Central memory CD8-positive, alpha-beta T cell (primary cell): ENCODE results near the gene DAZAP1.

Experiments used
- ATAC-seq: fragments of 150-1000 bp; cut with Tn5 transposase; replicated peaks from 2 replicates; pipeline ENCODE4 v1.10.0; 2022; ENCODE audit warnings: mild to moderate bottlenecking, moderate FRiP score, moderate number of reproducible peaks; ENCODE audit not compliant: poor library complexity, severe bottlenecking; ENCODE audit errors: extremely low read depth
- DNase-seq, 2 donors: peaks; one replicate each; pipeline ENCODE4 v3.0.0; 2021; ENCODE audit warnings: low spot score in 2 of 2
- H3K27ac Mint-ChIP-seq: one replicate; pipeline ENCODE4 v1.8.0; 2022; ENCODE audit warnings: low read depth, mild to moderate bottlenecking, moderate library complexity, mixed read lengths
- H3K27me3 Mint-ChIP-seq: one replicate; pipeline ENCODE4 v1.8.0; 2022; ENCODE audit warnings: mixed read lengths
- H3K36me3 Mint-ChIP-seq: one replicate; pipeline ENCODE4 v1.8.0; 2022; ENCODE audit warnings: mild to moderate bottlenecking, moderate library complexity, mixed read lengths; ENCODE audit not compliant: insufficient read depth
- H3K4me1 Mint-ChIP-seq: one replicate; pipeline ENCODE4 v1.8.0; 2022; ENCODE audit warnings: mixed read lengths
- H3K4me3 Mint-ChIP-seq: one replicate; pipeline ENCODE4 v1.8.0; 2022; ENCODE audit warnings: mild to moderate bottlenecking, moderate library complexity, mixed read lengths
- H3K9me3 Mint-ChIP-seq: one replicate; pipeline ENCODE4 v1.8.0; 2022; ENCODE audit warnings: mixed read lengths

The DAZAP1 gene

DNA sequence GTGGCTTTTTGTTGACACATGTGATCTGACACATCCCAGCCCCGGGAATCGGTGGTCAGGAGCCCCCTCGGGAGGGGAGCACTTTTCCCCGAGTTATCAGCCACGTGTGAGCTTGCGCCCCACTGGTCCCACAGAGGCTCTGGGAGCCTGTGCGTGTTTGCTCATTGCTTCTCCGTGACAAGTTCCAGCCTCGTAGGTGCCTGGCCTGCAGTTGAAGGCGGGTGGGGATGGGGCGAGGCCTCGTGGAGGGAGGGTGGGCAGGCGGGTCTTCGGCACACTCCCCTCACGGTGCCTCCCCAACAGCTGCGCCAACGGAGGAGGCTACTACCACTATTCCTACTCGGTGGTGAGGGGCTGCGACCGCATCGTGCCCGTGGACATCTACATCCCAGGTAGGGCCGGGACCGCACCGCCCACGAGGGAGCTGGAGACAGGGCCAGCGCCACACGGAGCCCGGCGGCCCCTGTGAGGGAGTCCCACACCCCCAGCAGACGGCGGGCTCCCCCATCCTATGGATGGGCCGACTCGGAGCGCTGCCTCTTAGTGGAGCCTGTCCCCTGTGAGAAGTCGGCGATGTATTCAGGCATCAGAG, 14.4 kb upstream of the DAZAP1 start:
- H3K27ac Mint-ChIP-seq, result no peak overlapping the region
- H3K36me3 Mint-ChIP-seq, result peaks cover 30% of the 10 kb centered on the region
- ATAC-seq (no peak), DNase-seq (no peak)
- H3K4me1 Mint-ChIP-seq, result no peaks in the 10 kb centered on the region
- no peak overlapping the region for H3K4me3 Mint-ChIP-seq
- no peaks in the 10 kb centered on the region for H3K9me3 Mint-ChIP-seq
- no peaks in the 10 kb centered on the region for H3K27me3 Mint-ChIP-seq

DNA sequence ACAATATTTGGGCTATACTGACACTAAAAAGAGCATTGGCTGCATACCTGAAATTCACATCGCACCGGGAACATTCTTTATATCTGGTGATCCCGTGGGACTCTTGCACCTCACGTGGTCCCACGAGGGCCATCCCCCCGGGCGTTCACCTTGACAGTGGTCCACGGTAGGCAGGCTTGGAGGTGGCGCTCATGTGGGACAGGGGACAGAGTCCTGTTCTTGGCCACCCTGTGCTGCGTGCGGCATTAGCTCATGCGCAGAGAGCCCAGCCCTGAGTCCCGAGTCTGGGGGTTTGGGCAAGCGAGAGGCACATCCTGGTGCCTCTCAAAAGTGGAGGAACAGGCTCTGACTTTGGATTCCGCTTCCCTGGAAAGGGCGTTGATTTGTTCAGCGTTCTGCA, 13.5 kb upstream of the DAZAP1 start:
- Mint-ChIP-seq H3K4me3 (no peak overlapping the region), H3K9me3 (no peaks in the 10 kb centered on the region), H3K4me1 (no peaks in the 10 kb centered on the region), H3K27ac (no peak overlapping the region), H3K27me3 (no peaks in the 10 kb centered on the region), H3K36me3 (peaks cover 30% of the 10 kb centered on the region)
- DNase-seq (no peak), ATAC-seq (no peak)

- no peak overlapping the region for H3K4me3 Mint-ChIP-seq
- no peaks in the 10 kb centered on the region for H3K9me3 Mint-ChIP-seq
- ATAC-seq (no peak), DNase-seq (no peak)
- H3K27ac Mint-ChIP-seq, result no peak overlapping the region
- peaks cover 28% of the 10 kb centered on the region for H3K36me3 Mint-ChIP-seq
- no peaks in the 10 kb centered on the region for H3K27me3 Mint-ChIP-seq
- H3K4me1 Mint-ChIP-seq, result no peaks in the 10 kb centered on the region
Measured at GRCh38 chr19:1394252-1395193, 12.9 kb upstream of the DAZAP1 start.

DNA sequence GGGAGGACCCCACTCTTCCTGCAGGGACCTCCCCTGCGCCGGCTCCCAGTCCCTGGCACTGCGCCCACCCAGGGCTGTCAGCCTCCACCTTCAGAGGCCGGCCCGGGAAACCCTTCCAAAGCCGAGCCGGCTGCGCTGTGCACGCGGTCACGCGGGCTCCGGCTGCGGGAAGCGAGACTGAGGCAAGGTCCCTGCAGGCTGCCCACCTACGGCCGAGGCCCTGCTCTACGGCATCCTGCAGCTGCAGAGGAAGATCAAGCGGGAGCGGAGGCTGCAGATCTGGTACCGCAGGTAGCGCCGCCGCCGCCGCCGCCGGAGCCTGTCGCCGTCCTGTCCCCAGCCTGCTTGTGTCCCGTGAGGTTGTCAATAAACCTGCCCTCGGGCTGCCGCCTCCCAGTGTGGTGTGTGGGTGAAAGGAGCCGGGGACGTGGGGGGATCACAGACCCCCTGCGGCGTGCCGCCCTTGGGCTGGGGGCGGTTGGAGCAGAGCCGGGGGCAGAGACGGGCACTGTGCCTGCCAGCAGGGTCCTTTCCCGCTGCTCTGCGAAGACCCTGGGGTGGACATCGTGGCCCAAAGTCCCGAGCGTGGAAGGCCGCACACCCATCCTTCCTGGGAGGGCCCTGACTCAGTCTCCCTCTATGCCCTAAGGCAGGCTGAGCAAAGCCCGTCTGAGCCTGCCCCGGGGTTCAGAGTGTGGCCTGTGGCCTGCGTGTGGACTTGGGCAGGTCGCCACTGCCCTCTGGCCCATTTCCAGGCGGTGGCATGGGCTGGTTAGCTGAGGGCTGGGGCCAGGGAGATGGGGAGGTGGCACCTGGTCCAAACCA, 12.0 kb upstream of the DAZAP1 start:
- peaks cover 29% of the 10 kb centered on the region for H3K36me3 Mint-ChIP-seq
- H3K4me1 Mint-ChIP-seq, result no peaks in the 10 kb centered on the region
- no peaks in the 10 kb centered on the region for H3K9me3 Mint-ChIP-seq
- H3K4me3 Mint-ChIP-seq, result no peak overlapping the region
- no peaks in the 10 kb centered on the region for H3K27me3 Mint-ChIP-seq
- DNase-seq (no peak), ATAC-seq (no peak)
- H3K27ac Mint-ChIP-seq, result no peak overlapping the region

GRCh38 chr19:1396019-1396767, 11.2 kb upstream of the DAZAP1 start:
- no peak overlapping the region for H3K4me3 Mint-ChIP-seq

GRCh38 chr19:1396768-1397679, 10.4 kb upstream of the DAZAP1 start:
- Mint-ChIP-seq H3K4me3 (no peak overlapping the region), H3K27me3 (no peaks in the 10 kb centered on the region), H3K9me3 (no peaks in the 10 kb centered on the region), H3K27ac (peak overlapping the region; percentile 29), H3K36me3 (peaks cover 17% of the 10 kb centered on the region), H3K4me1 (no peaks in the 10 kb centered on the region)
- ATAC-seq, result no peak
- DNase-seq, result no peak

More at GRCh38 chr19:1396019-1396767, 11.2 kb upstream of the DAZAP1 start:
- Mint-ChIP-seq H3K36me3 (peaks cover 24% of the 10 kb centered on the region), H3K9me3 (no peaks in the 10 kb centered on the region), H3K4me1 (no peaks in the 10 kb centered on the region), H3K27me3 (no peaks in the 10 kb centered on the region), H3K27ac (no peak overlapping the region)
- DNase-seq (no peak), ATAC-seq (no peak)

DNA sequence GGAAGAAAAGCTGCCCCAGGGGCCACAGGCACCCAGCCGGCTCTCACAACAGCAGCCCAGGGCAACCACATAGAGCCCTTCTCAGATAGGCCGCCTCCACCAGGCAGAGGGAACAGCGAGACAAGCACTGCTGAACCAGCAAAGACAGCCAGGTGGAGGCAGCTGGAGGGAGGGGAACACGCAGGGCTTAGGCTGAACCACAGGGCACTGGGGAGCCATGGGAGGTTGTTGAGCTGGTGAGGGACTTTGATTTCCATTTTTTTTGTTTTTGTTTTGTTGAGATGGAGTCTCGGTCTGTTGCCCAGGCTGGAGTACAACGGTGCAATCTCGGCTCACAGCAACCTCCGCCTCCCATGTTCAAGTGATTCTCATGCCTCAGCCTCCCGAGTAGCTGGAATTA, 9.5 kb upstream of the DAZAP1 start:
- ATAC-seq, result no peak
- no peak for DNase-seq
- H3K27ac Mint-ChIP-seq, result no peak overlapping the region
- H3K4me1 Mint-ChIP-seq, result peaks cover 4% of the 10 kb centered on the region
- no peaks in the 10 kb centered on the region for H3K9me3 Mint-ChIP-seq
- H3K4me3 Mint-ChIP-seq, result no peak overlapping the region
- H3K36me3 Mint-ChIP-seq, result peaks cover 13% of the 10 kb centered on the region
- H3K27me3 Mint-ChIP-seq, result peaks cover 2% of the 10 kb centered on the region

DNA sequence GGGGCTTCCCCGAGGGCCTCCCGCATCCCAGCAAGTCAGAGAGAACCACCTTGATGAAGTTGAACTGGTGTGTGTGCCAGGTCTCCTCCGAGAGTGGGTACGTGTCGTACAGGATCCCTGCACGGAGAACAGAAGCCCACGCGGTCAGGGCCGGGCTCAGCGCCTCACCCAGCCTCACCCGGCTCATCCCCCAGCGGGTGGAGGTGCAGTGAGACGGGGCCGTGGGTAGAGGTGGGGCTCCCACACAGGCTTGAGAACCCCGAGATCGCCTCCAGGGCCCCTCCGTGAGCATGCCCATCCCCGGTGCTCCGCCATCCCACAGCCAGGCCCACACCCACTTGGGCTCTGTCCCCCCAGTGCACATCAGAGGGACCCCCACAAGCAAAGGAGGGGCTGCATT, 8.3 kb upstream of the DAZAP1 start:
- Mint-ChIP-seq H3K4me1 (peaks cover 6% of the 10 kb centered on the region), H3K9me3 (no peaks in the 10 kb centered on the region), H3K4me3 (peak overlapping the region; percentile 23)

GRCh38 chr19:1399745-1400144, 7.6 kb upstream of the DAZAP1 start:
- no peak overlapping the region for H3K27ac Mint-ChIP-seq
- no peak for DNase-seq
- peaks cover 6% of the 10 kb centered on the region for H3K4me1 Mint-ChIP-seq
- peak overlapping the region; percentile 23 for H3K4me3 Mint-ChIP-seq
- H3K9me3 Mint-ChIP-seq, result no peaks in the 10 kb centered on the region
- H3K36me3 Mint-ChIP-seq, result peaks cover 8% of the 10 kb centered on the region
- ATAC-seq, result no peak
- H3K27me3 Mint-ChIP-seq, result peaks cover 6% of the 10 kb centered on the region

More for the DNA sequence above, 8.3 kb upstream of the DAZAP1 start:
- no peak for ATAC-seq
- H3K27me3 Mint-ChIP-seq, result peaks cover 6% of the 10 kb centered on the region
- DNase-seq, result no peak
- H3K27ac Mint-ChIP-seq, result no peak overlapping the region
- H3K36me3 Mint-ChIP-seq, result peaks cover 8% of the 10 kb centered on the region

- ATAC-seq, result no peak
- Mint-ChIP-seq H3K27ac (no peak overlapping the region), H3K36me3 (peaks cover 8% of the 10 kb centered on the region), H3K4me1 (peaks cover 6% of the 10 kb centered on the region), H3K9me3 (no peaks in the 10 kb centered on the region), H3K4me3 (peak overlapping the region; percentile 63), H3K27me3 (peaks cover 6% of the 10 kb centered on the region)
- DNase-seq, result no peak
Measured at GRCh38 chr19:1400281-1401137, 6.9 kb upstream of the DAZAP1 start.
